Measurements from ENCODE around the gene NCF4. TPM values are rescaled to one million over a fixed set of nuclear protein-coding genes. Genes with fewer than 3 reads are reported as not detected.

The NCF4 gene
- total RNA-seq, 1 experiment from 2014 or later = not detected

GRCh38 chr22:36894266-36894665 lies 33.5 kb downstream of the NCF4 start:
- DNase-seq (ENCODE audit: low spot score) = no peak

- no peak for DNase-seq (ENCODE audit: low spot score)
Observed at GRCh38 chr22:36897611-36898010, 36.8 kb downstream of the NCF4 start.

GRCh38 chr22:36898690-36899089 lies 37.9 kb downstream of the NCF4 start:
- DNase-seq (ENCODE audit: low spot score) = no peak

- no peak for DNase-seq (ENCODE audit: low spot score)
Observed at GRCh38 chr22:36899498-36899897, 38.7 kb downstream of the NCF4 start.

GRCh38 chr22:36900225-36900624 lies 39.4 kb downstream of the NCF4 start:
- no peak for DNase-seq (ENCODE audit: low spot score)

GRCh38 chr22:36900880-36901279 lies 40.1 kb downstream of the NCF4 start:
- DNase-seq (ENCODE audit: low spot score) = no peak

- no peak for DNase-seq (ENCODE audit: low spot score)
Observed at GRCh38 chr22:36901411-36902142, 40.8 kb downstream of the NCF4 start.

- DNase-seq (ENCODE audit: low spot score) = no peak
Observed at GRCh38 chr22:36902143-36902926, 41.5 kb downstream of the NCF4 start.

GRCh38 chr22:36904260-36904880 lies 43.6 kb downstream of the NCF4 start:
- DNase-seq (ENCODE audit: low spot score) = no peak

- DNase-seq (ENCODE audit: low spot score) = no peak
Observed at GRCh38 chr22:36907253-36908195, 46.7 kb downstream of the NCF4 start.

GRCh38 chr22:36910461-36910860 lies 49.7 kb downstream of the NCF4 start:
- DNase-seq (ENCODE audit: low spot score) = no peak

- DNase-seq (ENCODE audit: low spot score) = no peak
Observed at GRCh38 chr22:36911887-36912661, 51.3 kb downstream of the NCF4 start.

- DNase-seq (ENCODE audit: low spot score) = no peak
Observed at GRCh38 chr22:36912694-36913426, 52.1 kb downstream of the NCF4 start.

- DNase-seq (ENCODE audit: low spot score) = no peak
Observed at GRCh38 chr22:36913427-36914389, 52.9 kb downstream of the NCF4 start, which contains the start of gene CSF2RB. TSS of gene CSF2RB (plus strand) at chr22:36913628. CDS start at chr22:36922208, 8,580 bp downstream.

GRCh38 chr22:36914390-36914752 lies 53.6 kb downstream of the NCF4 start:
- DNase-seq (ENCODE audit: low spot score) = no peak

- DNase-seq (ENCODE audit: low spot score) = no peak
Observed at GRCh38 chr22:36916034-36916433, 55.2 kb downstream of the NCF4 start.

GRCh38 chr22:36918586-36919284 lies 57.9 kb downstream of the NCF4 start:
- no peak for DNase-seq (ENCODE audit: low spot score)

Measured in A172 (cell line).